HEK293 (cell line): Measurements from ENCODE around the gene GAS7.

Experiments
- INSM2 ChIP-seq: fragments of 450-650 bp; formaldehyde crosslinking; IDR thresholded peaks from 2 replicates; pipeline ENCODE4 v1.5.1; 2016; ENCODE audit warnings: missing biosample characterization, missing genetic modification characterization
- RBAK ChIP-seq: fragments of 450-650 bp; formaldehyde crosslinking; IDR thresholded peaks from 2 replicates; pipeline ENCODE4 v1.5.1; 2016; ENCODE audit warnings: missing biosample characterization, missing genetic modification characterization
- SP2 ChIP-seq: fragments of 450-650 bp; formaldehyde crosslinking; IDR thresholded peaks from 2 replicates; pipeline ENCODE4 v1.5.1; 2016; ENCODE audit warnings: missing biosample characterization, missing genetic modification characterization
- ZBTB11 ChIP-seq: fragments of 450-650 bp; formaldehyde crosslinking; conservative IDR thresholded peaks from 2 replicates; pipeline ENCODE4 v1.5.1; 2016; ENCODE audit warnings: low read depth, missing biosample characterization, missing genetic modification characterization
- ZBTB7A ChIP-seq: fragments of 450-650 bp; formaldehyde crosslinking; IDR thresholded peaks from 2 replicates; pipeline ENCODE4 v1.5.1; 2016; ENCODE audit warnings: low read depth, missing biosample characterization, missing genetic modification characterization
- ZNF184 ChIP-seq: fragments of 450-650 bp; IDR thresholded peaks from 2 replicates; pipeline ENCODE4 v1.5.1; 2018; ENCODE audit warnings: missing biosample characterization, mild to moderate bottlenecking, missing genetic modification characterization
- ZNF24 ChIP-seq: fragments of 450-650 bp; formaldehyde crosslinking; IDR thresholded peaks from 2 replicates; pipeline ENCODE4 v1.5.1; 2016; ENCODE audit warnings: missing biosample characterization, missing genetic modification characterization
- ZNF610 ChIP-seq: fragments of 450-650 bp; formaldehyde crosslinking; IDR thresholded peaks from 2 replicates; pipeline ENCODE4 v1.5.1; 2016; ENCODE audit warnings: missing biosample characterization, missing genetic modification characterization, borderline replicate concordance
- TF ChIP-seq, protein P1 (sequence below): fragments of 450-650 bp; formaldehyde crosslinking; IDR thresholded peaks from 2 replicates; pipeline ENCODE4 v1.5.1; 2016; ENCODE audit warnings: missing biosample characterization, missing genetic modification characterization
- TF ChIP-seq, protein P2 (sequence below): fragments of 450-650 bp; formaldehyde crosslinking; IDR thresholded peaks from 2 replicates; pipeline ENCODE4 v1.5.1; 2016; ENCODE audit warnings: missing biosample characterization, missing genetic modification characterization
- TF ChIP-seq, protein P3 (sequence below): fragments of 450-650 bp; formaldehyde crosslinking; IDR thresholded peaks from 2 replicates; pipeline ENCODE4 v1.5.1; 2016; ENCODE audit warnings: missing biosample characterization, missing genetic modification characterization
- TF ChIP-seq, protein P4 (sequence below): fragments of 450-650 bp; formaldehyde crosslinking; IDR thresholded peaks from 2 replicates; pipeline ENCODE4 v1.5.1; 2016; ENCODE audit warnings: missing biosample characterization, missing genetic modification characterization

DNA sequence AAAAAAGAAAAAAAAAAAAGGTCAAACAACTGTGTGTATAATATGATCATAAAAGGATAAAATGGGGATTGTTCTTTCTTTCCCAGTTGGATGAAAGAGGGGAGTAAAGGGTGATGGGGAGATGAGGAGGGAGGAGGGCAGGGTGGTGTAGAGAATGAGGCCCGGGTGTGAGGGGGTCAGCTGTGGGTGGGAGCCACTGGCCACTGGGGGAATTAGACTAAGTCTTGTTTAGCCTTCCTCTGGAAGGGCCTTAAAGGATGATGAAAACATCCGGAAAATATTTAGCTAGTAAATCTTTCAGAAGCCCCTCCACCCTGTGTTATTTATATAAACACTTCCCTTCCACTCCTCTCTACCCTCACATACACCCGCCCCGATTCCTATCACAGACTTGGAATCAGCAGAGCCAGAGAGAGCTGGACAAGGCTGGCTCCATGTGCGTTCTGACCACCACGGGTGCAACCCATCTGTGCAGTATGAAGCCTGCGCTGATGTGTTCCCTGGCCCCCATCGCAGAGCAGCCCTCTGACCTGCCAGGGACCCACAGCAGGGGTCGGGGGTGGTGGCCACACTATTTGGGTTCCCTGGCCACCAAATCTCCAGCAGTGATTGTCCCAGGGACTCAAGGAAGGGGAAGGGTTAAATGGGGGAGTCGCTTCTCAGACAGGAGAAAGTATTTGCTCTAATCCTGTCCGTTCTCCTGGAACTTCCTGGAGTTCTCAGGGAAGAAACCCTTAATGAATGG lies 72.7 kb downstream of the GAS7 start:
- TF ChIP-seq, protein P1, sequence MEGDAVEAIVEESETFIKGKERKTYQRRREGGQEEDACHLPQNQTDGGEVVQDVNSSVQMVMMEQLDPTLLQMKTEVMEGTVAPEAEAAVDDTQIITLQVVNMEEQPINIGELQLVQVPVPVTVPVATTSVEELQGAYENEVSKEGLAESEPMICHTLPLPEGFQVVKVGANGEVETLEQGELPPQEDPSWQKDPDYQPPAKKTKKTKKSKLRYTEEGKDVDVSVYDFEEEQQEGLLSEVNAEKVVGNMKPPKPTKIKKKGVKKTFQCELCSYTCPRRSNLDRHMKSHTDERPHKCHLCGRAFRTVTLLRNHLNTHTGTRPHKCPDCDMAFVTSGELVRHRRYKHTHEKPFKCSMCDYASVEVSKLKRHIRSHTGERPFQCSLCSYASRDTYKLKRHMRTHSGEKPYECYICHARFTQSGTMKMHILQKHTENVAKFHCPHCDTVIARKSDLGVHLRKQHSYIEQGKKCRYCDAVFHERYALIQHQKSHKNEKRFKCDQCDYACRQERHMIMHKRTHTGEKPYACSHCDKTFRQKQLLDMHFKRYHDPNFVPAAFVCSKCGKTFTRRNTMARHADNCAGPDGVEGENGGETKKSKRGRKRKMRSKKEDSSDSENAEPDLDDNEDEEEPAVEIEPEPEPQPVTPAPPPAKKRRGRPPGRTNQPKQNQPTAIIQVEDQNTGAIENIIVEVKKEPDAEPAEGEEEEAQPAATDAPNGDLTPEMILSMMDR (tag by site-specific recombination), result no peak
- TF ChIP-seq, protein P2, sequence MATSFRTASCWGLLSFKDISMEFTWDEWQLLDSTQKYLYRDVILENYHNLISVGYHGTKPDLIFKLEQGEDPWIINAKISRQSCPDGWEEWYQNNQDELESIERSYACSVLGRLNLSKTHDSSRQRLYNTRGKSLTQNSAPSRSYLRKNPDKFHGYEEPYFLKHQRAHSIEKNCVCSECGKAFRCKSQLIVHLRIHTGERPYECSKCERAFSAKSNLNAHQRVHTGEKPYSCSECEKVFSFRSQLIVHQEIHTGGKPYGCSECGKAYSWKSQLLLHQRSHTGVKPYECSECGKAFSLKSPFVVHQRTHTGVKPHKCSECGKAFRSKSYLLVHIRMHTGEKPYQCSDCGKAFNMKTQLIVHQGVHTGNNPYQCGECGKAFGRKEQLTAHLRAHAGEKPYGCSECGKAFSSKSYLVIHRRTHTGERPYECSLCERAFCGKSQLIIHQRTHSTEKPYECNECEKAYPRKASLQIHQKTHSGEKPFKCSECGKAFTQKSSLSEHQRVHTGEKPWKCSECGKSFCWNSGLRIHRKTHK, result no peak
- TF ChIP-seq RBAK (tag by site-specific recombination), result no peak
- no peak for TF ChIP-seq ZBTB11 (tag by site-specific recombination)
- TF ChIP-seq, protein P3, sequence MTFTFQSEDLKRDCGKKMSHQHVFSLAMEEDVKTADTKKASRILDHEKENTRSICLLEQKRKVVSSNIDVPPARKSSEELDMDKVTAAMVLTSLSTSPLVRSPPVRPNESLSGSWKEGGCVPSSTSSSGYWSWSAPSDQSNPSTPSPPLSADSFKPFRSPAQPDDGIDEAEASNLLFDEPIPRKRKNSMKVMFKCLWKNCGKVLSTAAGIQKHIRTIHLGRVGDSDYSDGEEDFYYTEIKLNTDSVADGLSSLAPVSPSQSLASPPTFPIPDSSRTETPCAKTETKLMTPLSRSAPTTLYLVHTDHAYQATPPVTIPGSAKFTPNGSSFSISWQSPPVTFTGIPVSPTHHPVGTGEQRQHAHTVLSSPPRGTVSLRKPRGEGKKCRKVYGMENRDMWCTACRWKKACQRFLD (tag by site-specific recombination), result no peak
- TF ChIP-seq ZBTB7A (tag by site-specific recombination), result no peak
- no peak for TF ChIP-seq ZNF24 (tag by site-specific recombination)
- no peak for TF ChIP-seq ZNF184 (tag by site-specific recombination)
- TF ChIP-seq INSM2, result no peak
- TF ChIP-seq, protein P4, sequence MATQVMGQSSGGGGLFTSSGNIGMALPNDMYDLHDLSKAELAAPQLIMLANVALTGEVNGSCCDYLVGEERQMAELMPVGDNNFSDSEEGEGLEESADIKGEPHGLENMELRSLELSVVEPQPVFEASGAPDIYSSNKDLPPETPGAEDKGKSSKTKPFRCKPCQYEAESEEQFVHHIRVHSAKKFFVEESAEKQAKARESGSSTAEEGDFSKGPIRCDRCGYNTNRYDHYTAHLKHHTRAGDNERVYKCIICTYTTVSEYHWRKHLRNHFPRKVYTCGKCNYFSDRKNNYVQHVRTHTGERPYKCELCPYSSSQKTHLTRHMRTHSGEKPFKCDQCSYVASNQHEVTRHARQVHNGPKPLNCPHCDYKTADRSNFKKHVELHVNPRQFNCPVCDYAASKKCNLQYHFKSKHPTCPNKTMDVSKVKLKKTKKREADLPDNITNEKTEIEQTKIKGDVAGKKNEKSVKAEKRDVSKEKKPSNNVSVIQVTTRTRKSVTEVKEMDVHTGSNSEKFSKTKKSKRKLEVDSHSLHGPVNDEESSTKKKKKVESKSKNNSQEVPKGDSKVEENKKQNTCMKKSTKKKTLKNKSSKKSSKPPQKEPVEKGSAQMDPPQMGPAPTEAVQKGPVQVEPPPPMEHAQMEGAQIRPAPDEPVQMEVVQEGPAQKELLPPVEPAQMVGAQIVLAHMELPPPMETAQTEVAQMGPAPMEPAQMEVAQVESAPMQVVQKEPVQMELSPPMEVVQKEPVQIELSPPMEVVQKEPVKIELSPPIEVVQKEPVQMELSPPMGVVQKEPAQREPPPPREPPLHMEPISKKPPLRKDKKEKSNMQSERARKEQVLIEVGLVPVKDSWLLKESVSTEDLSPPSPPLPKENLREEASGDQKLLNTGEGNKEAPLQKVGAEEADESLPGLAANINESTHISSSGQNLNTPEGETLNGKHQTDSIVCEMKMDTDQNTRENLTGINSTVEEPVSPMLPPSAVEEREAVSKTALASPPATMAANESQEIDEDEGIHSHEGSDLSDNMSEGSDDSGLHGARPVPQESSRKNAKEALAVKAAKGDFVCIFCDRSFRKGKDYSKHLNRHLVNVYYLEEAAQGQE (tag by site-specific recombination), result no peak
- TF ChIP-seq ZNF610 (tag by site-specific recombination), result no peak
- no peak for TF ChIP-seq SP2 (tag by site-specific recombination)
